Endodermal cell (in vitro differentiated cells): ENCODE data around the gene GAS6. TPM values are rescaled to one million over a fixed set of nuclear protein-coding genes. Genes with fewer than 3 reads are reported as not detected.
"Not testable (repeated sequence)": the region's sequence is repeated elsewhere in the genome, so short reads cannot be mapped to it uniquely, and the experiment has no call there.

Experiments
- DNase-seq: peaks from one replicate; pipeline ENCODE4 v3.0.0-alpha.2; 2017
- H3K27ac ChIP-seq: 2 replicates; pipeline ENCODE4 v1.5.1; 2013; ENCODE audit warnings: mild to moderate bottlenecking, low read depth, low read length, moderate library complexity
- H3K27me3 ChIP-seq: 2 replicates; pipeline ENCODE4 v1.6.1; 2013; ENCODE audit warnings: mild to moderate bottlenecking, low read length, moderate library complexity; ENCODE audit not compliant: insufficient read depth, control insufficient read depth, poor library complexity, severe bottlenecking
- H3K36me3 ChIP-seq: 2 replicates; pipeline ENCODE4 v1.7.0; 2013; ENCODE audit warnings: mild to moderate bottlenecking, low read length, moderate library complexity; ENCODE audit not compliant: control insufficient read depth, insufficient read depth
- H3K4me1 ChIP-seq: one replicate; pipeline ENCODE4 v1.7.0; 2013; ENCODE audit warnings: low read length; ENCODE audit not compliant: control insufficient read depth, insufficient read depth
- H3K4me3 ChIP-seq: 2 replicates; pipeline ENCODE4 v1.5.1; 2013; ENCODE audit warnings: mild to moderate bottlenecking, low read length, moderate library complexity
- H3K9ac ChIP-seq: 2 replicates; pipeline ENCODE4 v1.6.1; 2013; ENCODE audit warnings: mild to moderate bottlenecking, low read length, moderate library complexity; ENCODE audit not compliant: poor library complexity, severe bottlenecking; ENCODE audit errors: extremely low read depth
- H3K9me3 ChIP-seq: 2 replicates; pipeline ENCODE4 v1.6.1; 2013; ENCODE audit warnings: mild to moderate bottlenecking, low read length, moderate library complexity; ENCODE audit not compliant: control insufficient read depth
- H3K27ac Mint-ChIP-seq: 2 replicates; pipeline ENCODE4 v1.8.0; 2020; ENCODE audit warnings: mixed read lengths
- H3K27me3 Mint-ChIP-seq: 2 replicates; pipeline ENCODE4 v1.8.0; 2021; ENCODE audit warnings: mild to moderate bottlenecking, mixed read lengths; ENCODE audit not compliant: insufficient read depth
- H3K36me3 Mint-ChIP-seq: 2 replicates; pipeline ENCODE4 v1.8.0; 2020; ENCODE audit warnings: low read depth, mixed read lengths
- H3K4me1 Mint-ChIP-seq: 2 replicates; pipeline ENCODE4 v1.8.0; 2020; ENCODE audit warnings: mixed read lengths
- H3K4me3 Mint-ChIP-seq: 2 replicates; pipeline ENCODE4 v1.8.0; 2020; ENCODE audit warnings: mild to moderate bottlenecking, moderate library complexity, mixed read lengths
- H3K9me3 Mint-ChIP-seq: 2 replicates; pipeline ENCODE4 v1.8.0; 2020; ENCODE audit warnings: mild to moderate bottlenecking, mixed read lengths
- CTCF ChIP-seq: fragments of 200-600 bp; sonication (generic); conservative IDR thresholded peaks from 2 replicates; pipeline ENCODE4 v1.5.0; 2021; ENCODE audit warnings: antibody characterized with exemption, mild to moderate bottlenecking
- WGBS, 2 experiments: methylation state at CpG; one replicate each; pipeline versions ENCODE4 v1.1.5 to v1.1.7; 2013; ENCODE audit warnings: missing lambda C conversion rate in 2 of 2, mixed read lengths in 1 of 2; ENCODE audit not compliant: insufficient coverage in 1 of 2, insufficient read length in 1 of 2; 5-methylcytosine and 5-hydroxymethylcytosine counted together
- total RNA-seq, 2 donors: library from RNA; stranded (reverse); fragmentation: NEBNext Ultra II Directional in 1 of 2; extraction: Animal tissue kit (Norgen Biotek cat#: 25700) in 1 of 2; gene quantifications; 2 replicates in 1 of 2; 3 replicates in 1 of 2; pipeline ENCODE4 v1.2.1, GENCODE V29; 2021

The GAS6 gene
- total RNA-seq, 2 donors from 2014 or later, result 45.7 to 49.6 TPM

DNA sequence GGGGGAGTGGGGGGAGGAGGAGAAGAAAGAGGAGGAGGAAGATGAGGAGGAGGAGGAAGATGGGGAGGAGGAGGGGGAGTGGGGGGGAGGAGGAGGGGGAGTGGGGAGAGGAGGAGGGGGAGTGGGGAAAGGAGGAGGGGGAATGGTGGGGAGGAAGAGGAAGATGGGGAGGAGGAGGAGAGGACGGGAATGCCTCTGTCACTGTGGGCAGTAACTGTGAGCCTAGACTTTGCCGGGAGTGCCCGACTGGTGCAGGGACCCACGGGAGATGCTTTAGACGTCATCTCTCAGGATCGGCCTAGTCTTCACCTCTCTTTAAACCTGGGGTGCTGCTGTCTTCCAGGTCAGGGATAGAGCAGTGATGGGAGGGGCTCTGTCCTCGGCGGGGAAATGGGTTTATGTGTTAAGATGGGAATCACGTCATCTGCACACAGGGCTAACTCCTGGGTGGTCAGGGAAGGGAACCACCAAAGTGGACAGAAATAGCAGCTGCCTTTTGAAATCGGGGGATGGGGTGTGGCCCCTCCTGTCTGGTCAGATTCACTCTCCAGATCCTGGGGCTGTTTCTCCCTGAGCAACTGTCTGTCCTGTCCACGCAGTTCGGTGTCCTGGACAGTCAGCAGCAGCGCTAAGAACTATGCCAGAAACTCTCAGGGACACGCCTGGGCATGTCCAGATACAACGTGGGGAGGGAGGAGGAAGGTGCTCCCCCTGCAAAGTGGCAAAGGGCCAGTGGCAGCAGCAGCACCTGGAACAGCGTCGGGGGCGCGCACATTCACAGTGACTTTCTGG, 26.9 kb downstream of the GAS6 start:
- no peak overlapping the region for H3K4me3 ChIP-seq
- 91% methylated on average over 17 to 19 of the region's 19 CpGs for WGBS, 2 experiments
- no peaks in the 10 kb centered on the region for H3K4me1 ChIP-seq
- peaks cover 30% of the 10 kb centered on the region for H3K36me3 Mint-ChIP-seq
- peaks cover 13% of the 10 kb centered on the region for H3K4me1 Mint-ChIP-seq
- no peaks in the 10 kb centered on the region for H3K9me3 ChIP-seq
- no peaks in the 10 kb centered on the region for H3K9me3 Mint-ChIP-seq
- no peaks in the 10 kb centered on the region for H3K27me3 Mint-ChIP-seq
- H3K9ac ChIP-seq, result no peak overlapping the region
- no peak for DNase-seq
- H3K27ac ChIP-seq, result peak overlapping the region; percentile 79
- no peak for TF ChIP-seq CTCF
- H3K27ac Mint-ChIP-seq, result peak overlapping the region; percentile 62
- H3K36me3 ChIP-seq, result peaks cover 6% of the 10 kb centered on the region
- no peak overlapping the region for H3K4me3 Mint-ChIP-seq
- H3K27me3 ChIP-seq, result no peaks in the 10 kb centered on the region

DNA sequence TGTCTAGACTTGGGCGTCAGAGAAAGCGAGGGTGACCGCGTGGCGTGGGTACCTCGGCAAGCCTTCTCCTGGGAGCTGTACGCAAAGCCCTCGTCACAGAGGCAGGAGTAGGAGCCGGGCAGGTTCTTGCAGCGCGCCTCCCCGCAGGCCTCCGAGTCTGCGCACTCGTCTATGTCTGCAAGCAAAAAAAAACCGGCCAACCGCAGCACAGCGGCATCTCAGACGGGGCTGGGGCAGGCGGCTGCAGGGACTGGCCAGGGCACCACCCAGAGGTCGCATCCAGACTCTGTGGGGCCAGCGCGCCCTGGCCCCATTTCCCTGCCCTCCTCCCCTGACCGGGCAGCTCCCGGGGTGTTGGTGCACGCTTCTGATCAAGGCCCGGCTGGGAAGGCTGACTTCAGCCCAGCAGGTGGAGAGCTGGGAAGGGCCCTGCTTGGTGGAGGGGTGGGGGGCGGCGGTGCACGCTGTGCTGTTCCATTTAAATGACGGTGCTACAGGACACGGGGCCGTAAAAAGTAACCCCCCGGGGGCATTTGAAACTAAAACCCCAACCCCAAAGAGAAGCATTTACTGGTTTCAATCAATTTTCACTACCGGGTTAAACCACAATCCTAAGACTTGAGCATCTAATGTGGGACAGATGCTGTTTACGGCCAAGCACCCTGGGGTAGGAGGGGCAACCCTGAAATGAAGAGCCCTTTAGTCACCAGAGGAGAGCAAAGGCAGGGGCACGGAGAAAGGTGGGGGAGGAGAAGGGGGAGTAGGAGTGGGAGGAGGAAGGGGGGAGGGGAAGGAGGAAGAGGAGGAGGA, 28.2 kb downstream of the GAS6 start:
- H3K4me1 Mint-ChIP-seq, result peaks cover 13% of the 10 kb centered on the region
- H3K27me3 Mint-ChIP-seq, result no peaks in the 10 kb centered on the region
- Histone ChIP-seq H3K9me3 (no peaks in the 10 kb centered on the region), H3K27ac (peak overlapping the region; percentile 53), H3K9ac (no peak overlapping the region), H3K27me3 (no peaks in the 10 kb centered on the region), H3K36me3 (peaks cover 6% of the 10 kb centered on the region), H3K4me1 (no peaks in the 10 kb centered on the region), H3K4me3 (no peak overlapping the region)
- WGBS, 2 experiments, result 91 to 94% methylated on average over 25 to 36 of the region's 37 CpGs
- no peak for TF ChIP-seq CTCF
- H3K36me3 Mint-ChIP-seq, result peaks cover 33% of the 10 kb centered on the region
- H3K27ac Mint-ChIP-seq, result no peak overlapping the region
- DNase-seq, result no peak
- no peaks in the 10 kb centered on the region for H3K9me3 Mint-ChIP-seq
- H3K4me3 Mint-ChIP-seq, result no peak overlapping the region

DNA sequence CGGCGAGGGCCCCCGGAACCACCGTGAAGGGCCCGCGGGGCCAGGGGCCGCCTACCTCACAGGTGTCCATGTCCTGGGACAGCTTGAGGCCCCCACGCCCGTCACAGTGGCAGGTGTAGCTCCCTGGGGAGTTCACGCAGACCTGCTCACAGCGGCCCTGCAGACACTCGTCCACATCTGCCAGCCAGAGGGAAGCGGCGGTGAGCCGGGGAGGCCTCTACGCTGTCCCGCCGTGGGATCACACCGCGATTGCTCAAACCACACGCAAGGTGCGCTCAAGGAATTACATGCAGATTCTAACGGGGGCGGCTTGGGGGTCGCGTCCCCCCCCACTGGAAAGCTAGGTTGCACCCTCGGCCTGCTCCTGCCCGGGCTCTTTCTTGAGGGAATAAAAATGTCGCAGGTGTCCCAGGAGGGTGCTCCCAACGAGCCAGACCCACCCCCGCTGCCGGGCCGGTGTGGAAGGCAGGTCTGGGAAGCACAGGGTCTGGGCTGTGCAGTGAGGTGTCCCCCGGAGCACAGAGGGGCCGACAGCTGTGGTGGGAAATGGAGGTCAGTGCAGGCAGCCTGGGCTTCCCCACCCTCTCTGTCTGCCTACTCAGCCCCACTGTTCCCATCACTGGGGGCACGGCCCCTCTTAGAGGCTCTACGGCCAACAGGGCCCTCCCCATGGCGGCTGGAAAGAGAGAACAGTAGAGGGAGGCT, 29.2 kb downstream of the GAS6 start:
- Mint-ChIP-seq H3K36me3 (peaks cover 34% of the 10 kb centered on the region), H3K9me3 (no peaks in the 10 kb centered on the region), H3K27ac (no peak overlapping the region), H3K4me1 (peaks cover 13% of the 10 kb centered on the region), H3K27me3 (no peaks in the 10 kb centered on the region), H3K4me3 (no peak overlapping the region)
- H3K9me3 ChIP-seq, result no peaks in the 10 kb centered on the region
- peaks cover 6% of the 10 kb centered on the region for H3K36me3 ChIP-seq
- DNase-seq, result no peak
- no peaks in the 10 kb centered on the region for H3K27me3 ChIP-seq
- no peaks in the 10 kb centered on the region for H3K4me1 ChIP-seq
- TF ChIP-seq CTCF, result no peak
- no peak overlapping the region for H3K27ac ChIP-seq
- 93 to 94% methylated on average over 26 to 38 of the region's 38 CpGs for WGBS, 2 experiments
- no peak overlapping the region for H3K9ac ChIP-seq
- no peak overlapping the region for H3K4me3 ChIP-seq

DNA sequence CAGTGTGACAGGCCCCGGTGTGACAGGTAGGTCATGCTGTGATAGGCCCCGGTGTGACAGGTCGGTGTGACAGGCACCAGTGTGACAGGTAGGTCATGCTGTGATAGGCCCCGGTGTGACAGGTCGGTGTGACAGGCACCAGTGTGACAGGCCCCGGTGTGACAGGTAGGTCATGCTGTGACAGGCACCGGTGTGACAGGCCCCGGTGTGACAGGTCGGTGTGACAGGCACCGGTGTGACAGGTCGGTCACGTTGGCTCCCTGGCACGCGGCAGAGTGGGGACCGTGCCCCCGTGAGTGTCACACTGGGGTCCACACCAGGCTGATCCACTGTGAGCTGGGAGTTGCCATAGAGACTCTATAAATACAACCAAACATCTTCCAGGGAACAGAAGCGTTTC, 29.9 kb downstream of the GAS6 start:
- not testable (repeated sequence) for H3K27me3 ChIP-seq, H3K4me3 ChIP-seq, H3K4me1 ChIP-seq, DNase-seq, H3K9me3 ChIP-seq, H3K27ac ChIP-seq, H3K4me3 Mint-ChIP-seq, H3K9ac ChIP-seq, H3K36me3 ChIP-seq, H3K9me3 Mint-ChIP-seq, H3K27ac Mint-ChIP-seq, H3K27me3 Mint-ChIP-seq
- WGBS, 2 experiments, result 93 to 98% methylated on average over 15 to 17 of the region's 17 CpGs
- Mint-ChIP-seq H3K4me1 (peaks cover 13% of the 10 kb centered on the region), H3K36me3 (peaks cover 34% of the 10 kb centered on the region)
